WTC11 (cell line): ENCODE results near the gene LRIG3. TPM values are rescaled to one million over a fixed set of nuclear protein-coding genes. Genes with fewer than 3 reads are reported as not detected.
A peak's percentile ranks its signal among the peaks of the same experiment; 100 is the strongest.

ENCODE experiments used
- ATAC-seq: fragments of 200-7000 bp; cut with Tn5 transposase; 2 replicates; pipeline ENCODE4 v1.10.0; 2021; ENCODE audit warnings: mild to moderate bottlenecking, moderate library complexity
- CTCF ChIA-PET: fragments of 300-600 bp; sonication (Branson Sonifier 250); formaldehyde crosslinking; loops from one replicate; lab custom pipeline; 2021; ENCODE audit warnings: antibody characterized with exemption; lab: Charles Lee
- POLR2A ChIA-PET: fragments of 350-600 bp; sonication (Branson Sonifier 250); formaldehyde crosslinking; loops from one replicate; lab custom pipeline; 2021; ENCODE audit warnings: antibody characterized with exemption; lab: Charles Lee
- DNase-seq: peaks from one replicate; pipeline ENCODE4 v3.0.0; 2021; ENCODE audit warnings: low spot score
- H3K27ac Mint-ChIP-seq: 2 replicates; pipeline ENCODE4 v1.8.0; 2021; ENCODE audit warnings: mixed read lengths
- H3K27me3 Mint-ChIP-seq: 2 replicates; pipeline ENCODE4 v1.8.0; 2021; ENCODE audit warnings: low read depth, mild to moderate bottlenecking, moderate library complexity, mixed read lengths
- H3K36me3 Mint-ChIP-seq: 2 replicates; pipeline ENCODE4 v1.8.0; 2021; ENCODE audit warnings: mixed read lengths
- H3K4me1 Mint-ChIP-seq: 2 replicates; pipeline ENCODE4 v1.8.0; 2022; ENCODE audit warnings: mixed read lengths
- H3K4me3 Mint-ChIP-seq: 2 replicates; pipeline ENCODE4 v1.8.0; 2021; ENCODE audit warnings: mild to moderate bottlenecking, moderate library complexity, mixed read lengths
- H3K9me3 Mint-ChIP-seq: 2 replicates; pipeline ENCODE4 v1.8.0; 2021; ENCODE audit warnings: mixed read lengths
- ATF2 ChIP-seq: sonication (generic); formaldehyde crosslinking; IDR thresholded peaks from 2 replicates; pipeline ENCODE4 v1.8.1; 2022; ENCODE audit warnings: low read depth, missing genetic modification reagents, borderline replicate concordance
- CBFB ChIP-seq: sonication (generic); formaldehyde crosslinking; IDR thresholded peaks from 2 replicates; pipeline ENCODE4 v1.8.1; 2022; ENCODE audit warnings: mild to moderate bottlenecking, low read depth, missing genetic modification reagents
- CREB1 ChIP-seq: sonication (generic); formaldehyde crosslinking; IDR thresholded peaks from 2 replicates; pipeline ENCODE4 v1.8.0; 2023; ENCODE audit warnings: mild to moderate bottlenecking, missing genetic modification reagents
- ESRRA ChIP-seq: sonication (generic); formaldehyde crosslinking; IDR thresholded peaks from 2 replicates; pipeline ENCODE4 v1.8.1; 2022; ENCODE audit warnings: mild to moderate bottlenecking, missing genetic modification reagents, borderline replicate concordance
- FOXK1 ChIP-seq: sonication (generic); formaldehyde crosslinking; IDR thresholded peaks from 2 replicates; pipeline ENCODE4 v1.8.0; 2022; ENCODE audit warnings: mild to moderate bottlenecking, moderate library complexity, missing genetic modification reagents
- FOXP1 ChIP-seq: sonication (generic); formaldehyde crosslinking; IDR thresholded peaks from 2 replicates; pipeline ENCODE4 v1.8.0; 2022; ENCODE audit warnings: missing genetic modification reagents, mild to moderate bottlenecking, moderate library complexity, borderline replicate concordance
- GABPB1 ChIP-seq: sonication (generic); formaldehyde crosslinking; IDR thresholded peaks from 2 replicates; pipeline ENCODE4 v1.8.1; 2023; ENCODE audit warnings: mild to moderate bottlenecking, missing genetic modification reagents
- NFYB ChIP-seq: sonication (generic); formaldehyde crosslinking; conservative IDR thresholded peaks from 2 replicates; pipeline ENCODE4 v1.8.0; 2022; ENCODE audit warnings: low read depth, missing genetic modification reagents
- SP1 ChIP-seq: sonication (generic); formaldehyde crosslinking; conservative IDR thresholded peaks from 2 replicates; pipeline ENCODE4 v1.8.1; 2022; ENCODE audit warnings: missing genetic modification reagents
- TP53 ChIP-seq: sonication (generic); formaldehyde crosslinking; IDR thresholded peaks from 2 replicates; pipeline ENCODE4 v1.8.1; 2023; ENCODE audit warnings: mild to moderate bottlenecking, missing genetic modification reagents
- ZBTB21 ChIP-seq: sonication (generic); formaldehyde crosslinking; IDR thresholded peaks from 2 replicates; pipeline ENCODE4 v1.8.1; 2023; ENCODE audit warnings: mild to moderate bottlenecking, missing genetic modification reagents, borderline replicate concordance
- ZNF263 ChIP-seq: sonication (generic); formaldehyde crosslinking; IDR thresholded peaks from 2 replicates; pipeline ENCODE4 v1.8.1; 2022; ENCODE audit warnings: low read depth, mild to moderate bottlenecking, moderate library complexity, missing genetic modification reagents
- ZNF671 ChIP-seq: fragments of 250-450 bp; sonication (Bioruptor Pico); IDR thresholded peaks from 2 replicates; pipeline ENCODE4 v1.8.0; 2021; ENCODE audit warnings: mild to moderate bottlenecking
- ZSCAN18 ChIP-seq: fragments of 250-450 bp; sonication (Bioruptor Pico); IDR thresholded peaks from 2 replicates; pipeline ENCODE4 v2.1.2; 2022; ENCODE audit warnings: mild to moderate bottlenecking, moderate library complexity
- total RNA-seq: library from RNA; stranded (reverse); gene quantifications from 3 replicates; pipeline ENCODE4 v1.2.3, GENCODE V29; 2021
- TF ChIP-seq, protein P1 (sequence below): sonication (generic); formaldehyde crosslinking; IDR thresholded peaks from 2 replicates; pipeline ENCODE4 v1.8.0; 2023; ENCODE audit warnings: missing genetic modification reagents, mild to moderate bottlenecking, borderline replicate concordance
- TF ChIP-seq, protein P2 (sequence below): sonication (generic); formaldehyde crosslinking; IDR thresholded peaks from 2 replicates; pipeline ENCODE4 v1.8.1; 2023; ENCODE audit warnings: mild to moderate bottlenecking, missing genetic modification reagents, moderate library complexity
- TF ChIP-seq, protein P3 (sequence below): fragments of 250-450 bp; sonication (Bioruptor Pico); IDR thresholded peaks from 2 replicates; pipeline ENCODE4 v1.9.0; 2021; ENCODE audit warnings: mild to moderate bottlenecking

Gene LRIG3
- total RNA-seq, 1 experiment from 2014 or later = 13.0 TPM

DNA sequence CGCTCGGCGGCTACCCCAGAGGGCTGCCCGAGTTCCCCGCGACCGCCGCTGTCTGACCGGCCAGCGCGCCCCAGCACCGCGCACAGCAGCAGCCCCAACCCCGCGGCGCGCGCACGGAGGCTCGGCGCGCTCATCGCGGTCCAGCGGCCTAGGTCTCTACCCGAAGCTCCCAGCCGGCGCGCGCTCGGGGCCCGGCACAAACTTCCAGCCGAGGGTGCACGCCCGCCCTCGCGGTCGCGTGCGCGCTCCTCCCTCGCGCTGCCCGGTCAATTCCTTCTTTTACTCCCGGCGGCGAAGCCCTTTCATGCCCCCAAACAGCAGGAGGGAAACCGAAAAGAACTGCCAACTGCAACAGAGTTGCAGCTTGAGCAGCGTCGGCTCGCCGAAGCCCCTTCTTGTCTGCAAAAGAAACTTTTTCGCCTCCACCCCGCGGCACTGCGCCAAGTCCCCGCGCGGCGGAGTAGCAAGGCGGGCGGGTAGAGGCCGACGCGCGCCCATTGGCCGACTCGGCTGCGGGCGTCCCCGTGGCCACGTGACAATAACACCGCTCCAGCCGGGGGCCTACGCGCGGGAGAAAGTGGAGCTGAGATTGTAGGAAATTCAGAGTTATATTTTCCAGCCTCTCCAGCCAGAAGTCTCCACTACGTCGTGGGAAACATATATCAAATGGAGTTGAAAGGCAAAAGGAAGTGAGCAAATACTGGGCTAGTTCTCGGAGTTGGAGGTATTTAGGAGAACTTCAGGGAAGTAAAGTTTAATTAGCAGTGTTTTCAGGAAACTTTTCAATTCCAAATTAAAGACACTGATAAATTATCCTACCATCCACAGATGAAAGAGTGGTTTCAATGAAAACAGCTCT is at the start of gene LRIG3 (continued):
- peak; percentile 42; the same call in 1 of the 2 replicates for TF ChIP-seq CREB1 (CRISPR knock-in tag)
- peak; percentile 24; the same call in 1 of the 2 replicates for TF ChIP-seq ZBTB21 (CRISPR knock-in tag)
- peak; percentile 39; the same call in 1 of the 2 replicates for TF ChIP-seq ZNF263 (CRISPR knock-in tag)
- peak; percentile 19; the same call in 1 of the 2 replicates for TF ChIP-seq SP1 (CRISPR knock-in tag)
- TF ChIP-seq TP53 (CRISPR knock-in tag) = peak; percentile 47; the same call in 1 of the 2 replicates
- 0 out of 2 replicates have a peak, but pooled peaks have one; percentile 25 for TF ChIP-seq CBFB (CRISPR knock-in tag)
- TF ChIP-seq, protein P1, sequence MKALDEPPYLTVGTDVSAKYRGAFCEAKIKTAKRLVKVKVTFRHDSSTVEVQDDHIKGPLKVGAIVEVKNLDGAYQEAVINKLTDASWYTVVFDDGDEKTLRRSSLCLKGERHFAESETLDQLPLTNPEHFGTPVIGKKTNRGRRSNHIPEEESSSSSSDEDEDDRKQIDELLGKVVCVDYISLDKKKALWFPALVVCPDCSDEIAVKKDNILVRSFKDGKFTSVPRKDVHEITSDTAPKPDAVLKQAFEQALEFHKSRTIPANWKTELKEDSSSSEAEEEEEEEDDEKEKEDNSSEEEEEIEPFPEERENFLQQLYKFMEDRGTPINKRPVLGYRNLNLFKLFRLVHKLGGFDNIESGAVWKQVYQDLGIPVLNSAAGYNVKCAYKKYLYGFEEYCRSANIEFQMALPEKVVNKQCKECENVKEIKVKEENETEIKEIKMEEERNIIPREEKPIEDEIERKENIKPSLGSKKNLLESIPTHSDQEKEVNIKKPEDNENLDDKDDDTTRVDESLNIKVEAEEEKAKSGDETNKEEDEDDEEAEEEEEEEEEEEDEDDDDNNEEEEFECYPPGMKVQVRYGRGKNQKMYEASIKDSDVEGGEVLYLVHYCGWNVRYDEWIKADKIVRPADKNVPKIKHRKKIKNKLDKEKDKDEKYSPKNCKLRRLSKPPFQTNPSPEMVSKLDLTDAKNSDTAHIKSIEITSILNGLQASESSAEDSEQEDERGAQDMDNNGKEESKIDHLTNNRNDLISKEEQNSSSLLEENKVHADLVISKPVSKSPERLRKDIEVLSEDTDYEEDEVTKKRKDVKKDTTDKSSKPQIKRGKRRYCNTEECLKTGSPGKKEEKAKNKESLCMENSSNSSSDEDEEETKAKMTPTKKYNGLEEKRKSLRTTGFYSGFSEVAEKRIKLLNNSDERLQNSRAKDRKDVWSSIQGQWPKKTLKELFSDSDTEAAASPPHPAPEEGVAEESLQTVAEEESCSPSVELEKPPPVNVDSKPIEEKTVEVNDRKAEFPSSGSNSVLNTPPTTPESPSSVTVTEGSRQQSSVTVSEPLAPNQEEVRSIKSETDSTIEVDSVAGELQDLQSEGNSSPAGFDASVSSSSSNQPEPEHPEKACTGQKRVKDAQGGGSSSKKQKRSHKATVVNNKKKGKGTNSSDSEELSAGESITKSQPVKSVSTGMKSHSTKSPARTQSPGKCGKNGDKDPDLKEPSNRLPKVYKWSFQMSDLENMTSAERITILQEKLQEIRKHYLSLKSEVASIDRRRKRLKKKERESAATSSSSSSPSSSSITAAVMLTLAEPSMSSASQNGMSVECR (CRISPR knock-in tag) = no peak; the same call in 1 of the 2 replicates
- no peak for TF ChIP-seq ATF2
- peak; percentile 85 for TF ChIP-seq ESRRA (CRISPR knock-in tag)
- TF ChIP-seq ZNF671 (CRISPR knock-in tag) = no peak
- TF ChIP-seq, protein P2, sequence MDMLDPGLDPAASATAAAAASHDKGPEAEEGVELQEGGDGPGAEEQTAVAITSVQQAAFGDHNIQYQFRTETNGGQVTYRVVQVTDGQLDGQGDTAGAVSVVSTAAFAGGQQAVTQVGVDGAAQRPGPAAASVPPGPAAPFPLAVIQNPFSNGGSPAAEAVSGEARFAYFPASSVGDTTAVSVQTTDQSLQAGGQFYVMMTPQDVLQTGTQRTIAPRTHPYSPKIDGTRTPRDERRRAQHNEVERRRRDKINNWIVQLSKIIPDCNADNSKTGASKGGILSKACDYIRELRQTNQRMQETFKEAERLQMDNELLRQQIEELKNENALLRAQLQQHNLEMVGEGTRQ = peak; percentile 94
- TF ChIP-seq NFYB (CRISPR knock-in tag) = peak; percentile 62

- H3K36me3 Mint-ChIP-seq = no peaks in the 10 kb centered on the region
- no peaks in the 10 kb centered on the region for H3K4me1 Mint-ChIP-seq
These were observed 48.9 kb upstream of the LRIG3 start for GRCh38 chr12:58969237-58969636.

More at GRCh38 chr12:58969237-58969636, 48.9 kb upstream of the LRIG3 start:
- H3K27ac Mint-ChIP-seq = no peak overlapping the region
- DNase-seq (no peak), ATAC-seq (no peak)
- TF ChIP-seq, protein P3, sequence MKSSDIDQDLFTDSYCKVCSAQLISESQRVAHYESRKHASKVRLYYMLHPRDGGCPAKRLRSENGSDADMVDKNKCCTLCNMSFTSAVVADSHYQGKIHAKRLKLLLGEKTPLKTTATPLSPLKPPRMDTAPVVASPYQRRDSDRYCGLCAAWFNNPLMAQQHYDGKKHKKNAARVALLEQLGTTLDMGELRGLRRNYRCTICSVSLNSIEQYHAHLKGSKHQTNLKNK = no peak
- TF ChIP-seq, protein P2 = no peak
- no peak for TF ChIP-seq FOXP1
- no peak for TF ChIP-seq ZSCAN18 (CRISPR knock-in tag)
- TF ChIP-seq GABPB1 (CRISPR knock-in tag) = no peak
- no peak for TF ChIP-seq FOXK1 (CRISPR knock-in tag)
- CTCF ChIA-PET = interaction anchor here (0.8 kb wide), 1 partner anchor 36 kb away, joined by 5 read pairs; no protein-coding TSS in a partner anchor
- no peaks in the 10 kb centered on the region for H3K27me3 Mint-ChIP-seq
- POLR2A ChIA-PET = no interaction called here
- H3K9me3 Mint-ChIP-seq = no peaks in the 10 kb centered on the region
- no peak overlapping the region for H3K4me3 Mint-ChIP-seq
